Stimulated activated CD4-positive, alpha-beta T cell treated with anti-CD3 and anti-CD28 coated beads, TNF-alpha, amount 100 ng/mL, for 1 hour (primary cell): ENCODE data around the gene AGTRAP.

Experiments used
- DNase-seq, 3 donors: peaks; one replicate each; pipeline ENCODE4 v3.0.0-alpha.2; 2020; ENCODE audit warnings: low read depth in 3 of 3, low spot score in 1 of 3

The AGTRAP gene

DNA sequence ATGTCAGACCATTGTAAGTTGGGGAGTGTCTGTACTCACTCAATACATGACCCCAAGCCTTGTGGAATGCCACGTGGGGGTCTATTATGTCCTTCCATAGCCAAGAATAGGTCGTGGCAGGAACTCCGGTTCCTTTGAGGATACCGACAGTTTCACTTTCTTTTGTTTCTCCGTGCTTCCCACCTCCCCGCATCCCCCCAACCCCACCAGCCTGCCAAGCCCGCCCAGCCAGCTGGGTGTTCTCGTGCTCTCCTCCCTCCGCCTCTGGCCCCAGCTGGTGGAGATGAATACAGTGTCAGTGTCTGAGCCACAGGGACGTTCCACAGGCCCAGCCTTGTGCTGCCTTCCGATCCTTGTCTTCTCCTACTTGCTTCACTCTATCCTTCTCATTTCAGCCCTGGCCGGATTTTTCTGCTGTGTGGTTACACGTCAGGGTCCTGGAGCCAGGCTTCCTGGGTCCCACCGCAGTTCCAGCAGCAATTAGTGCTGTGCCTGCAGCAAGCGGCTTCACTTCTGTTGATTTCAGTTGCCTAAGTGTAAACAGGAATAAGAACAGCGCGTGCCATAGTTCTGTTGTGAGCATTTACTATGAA lies 4.1 kb upstream of the AGTRAP start:
- DNase-seq: no peak

DNA sequence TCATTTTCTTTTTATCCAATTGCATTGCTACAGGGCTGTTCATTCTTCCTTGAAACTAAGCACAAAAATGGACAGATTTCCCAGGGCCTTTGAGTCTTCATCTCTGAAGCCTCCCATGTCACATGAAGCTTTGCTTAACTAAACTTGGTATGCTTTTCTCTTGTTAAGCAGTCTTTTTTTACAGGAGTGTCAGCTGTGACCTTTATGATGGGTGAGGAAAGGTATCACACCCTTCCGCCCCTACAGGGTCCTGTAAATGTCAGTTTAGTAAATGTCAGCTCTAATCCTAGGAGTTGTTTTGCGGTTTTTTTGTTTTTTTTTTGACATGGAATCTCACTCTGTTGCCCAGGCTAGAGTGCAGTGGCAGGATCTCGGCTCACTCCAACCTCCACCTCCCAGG lies 2.6 kb upstream of the AGTRAP start:
- DNase-seq: no peak

GRCh38 chr1:11735531-11735853 lies 444 bp upstream of the AGTRAP start:
- no peak for DNase-seq

DNA sequence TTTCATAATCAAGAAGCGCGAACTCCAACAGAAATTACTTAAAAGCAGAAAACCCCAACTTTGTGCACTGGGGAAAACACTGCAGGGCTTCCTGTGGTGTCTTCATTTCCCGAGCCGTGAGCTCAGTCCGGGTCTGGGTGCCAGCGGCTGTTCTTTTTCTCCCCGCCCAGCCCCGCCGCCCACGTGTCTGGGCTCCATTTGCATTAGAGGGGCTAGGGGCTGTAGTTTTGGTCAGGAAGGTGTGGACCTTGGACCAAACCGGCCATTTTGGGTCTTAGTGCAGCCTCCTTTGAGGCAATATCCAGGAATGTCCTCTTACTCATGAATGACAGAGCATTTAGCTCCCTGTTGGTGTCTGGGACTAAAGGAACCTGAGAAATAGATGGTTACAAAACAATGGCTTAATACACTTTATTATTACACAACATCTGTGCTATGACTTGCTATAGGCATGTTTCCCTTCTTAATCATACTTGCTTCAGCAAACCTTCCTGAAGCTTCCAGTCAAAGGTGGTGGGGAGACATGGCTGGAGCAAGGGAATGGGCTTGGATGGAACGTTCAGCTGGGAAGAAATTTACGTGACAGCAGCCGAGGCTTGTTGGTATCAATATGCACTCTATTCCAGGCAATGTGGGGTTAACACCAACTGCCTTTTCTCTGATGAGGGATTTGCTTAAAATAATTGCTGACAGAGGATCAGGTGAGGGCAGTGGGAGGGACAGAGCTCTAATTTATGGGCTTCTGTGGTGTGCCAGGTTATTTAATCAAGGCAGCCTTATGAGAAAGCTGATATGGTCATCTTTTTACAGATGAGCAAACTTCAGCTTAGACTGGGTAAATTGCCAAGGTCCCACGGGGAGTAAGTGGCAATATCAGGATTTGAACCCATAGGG lies 1.1 kb downstream of the AGTRAP start:
- DNase-seq: peak in 1 of 3 donors; percentile 26

- DNase-seq: no peak
Measured at GRCh38 chr1:11738096-11738495, 2.2 kb downstream of the AGTRAP start.

DNA sequence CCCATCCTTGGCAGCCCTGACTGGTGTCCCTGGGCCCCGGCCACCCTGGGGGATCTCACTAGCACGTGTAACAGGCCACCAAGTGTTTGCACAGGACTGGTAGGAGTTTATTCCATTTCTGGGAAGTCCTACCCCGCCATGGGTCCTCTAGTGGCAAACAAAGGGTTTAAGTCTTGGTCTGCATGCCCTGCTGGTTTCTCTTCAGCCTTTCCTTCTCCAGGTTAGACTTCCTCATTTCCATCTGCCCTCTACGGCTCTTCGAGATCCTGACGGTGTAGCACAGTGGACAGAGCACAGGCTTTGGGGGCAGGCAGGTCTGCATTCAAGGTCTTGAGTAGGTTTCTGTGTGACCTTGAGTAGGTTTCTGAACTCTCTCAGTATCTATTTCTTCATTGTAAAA lies 2.8 kb downstream of the AGTRAP start:
- no peak for DNase-seq

DNA sequence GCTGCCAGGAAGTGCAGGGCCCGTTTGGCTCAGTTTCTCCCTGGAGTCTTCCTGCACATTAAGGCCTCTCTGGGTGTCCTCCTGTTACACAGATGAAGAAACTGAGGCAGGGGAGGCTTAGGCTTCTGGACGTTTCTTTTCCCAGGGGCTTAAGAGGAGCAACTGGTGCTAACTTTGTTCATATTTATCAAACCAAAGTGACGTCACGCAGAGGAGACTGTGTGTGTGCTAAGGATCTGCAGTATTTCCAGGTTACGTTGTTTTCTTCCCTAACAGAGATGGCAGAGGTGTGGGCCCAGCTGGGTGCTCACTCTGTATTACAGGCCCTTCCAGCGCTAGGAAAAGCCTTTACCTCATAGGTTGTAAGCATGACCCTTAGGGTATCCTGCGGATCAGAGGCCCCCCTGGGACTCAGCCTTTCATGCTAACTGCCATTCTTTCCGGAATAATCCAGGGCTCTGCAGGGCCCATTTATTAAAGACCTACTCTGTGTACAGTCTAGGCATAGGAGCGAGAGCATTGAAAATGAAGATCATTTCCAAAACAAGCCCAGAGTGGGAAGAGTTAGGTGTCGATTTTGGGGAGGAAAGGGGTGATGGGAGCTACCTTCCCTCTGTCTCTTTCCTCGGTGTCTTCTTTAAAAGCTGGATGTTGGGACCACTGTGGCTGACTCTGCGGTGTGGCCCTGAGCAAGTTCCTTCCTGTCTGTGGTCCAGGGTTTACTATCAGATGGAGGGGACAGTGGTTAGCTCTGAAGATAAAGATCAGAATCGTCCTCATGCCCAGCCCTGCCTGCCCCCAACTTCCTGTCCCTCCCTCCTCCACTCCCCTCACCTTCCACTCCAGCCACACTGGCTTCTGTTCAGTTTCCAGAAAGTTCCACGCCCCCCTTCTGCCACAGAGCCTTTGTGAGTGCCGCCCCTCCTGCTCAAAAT lies 4.6 kb downstream of the AGTRAP start:
- DNase-seq: no peak

- no peak for DNase-seq
Measured at GRCh38 chr1:11741482-11741881, 5.5 kb downstream of the AGTRAP start.

DNA sequence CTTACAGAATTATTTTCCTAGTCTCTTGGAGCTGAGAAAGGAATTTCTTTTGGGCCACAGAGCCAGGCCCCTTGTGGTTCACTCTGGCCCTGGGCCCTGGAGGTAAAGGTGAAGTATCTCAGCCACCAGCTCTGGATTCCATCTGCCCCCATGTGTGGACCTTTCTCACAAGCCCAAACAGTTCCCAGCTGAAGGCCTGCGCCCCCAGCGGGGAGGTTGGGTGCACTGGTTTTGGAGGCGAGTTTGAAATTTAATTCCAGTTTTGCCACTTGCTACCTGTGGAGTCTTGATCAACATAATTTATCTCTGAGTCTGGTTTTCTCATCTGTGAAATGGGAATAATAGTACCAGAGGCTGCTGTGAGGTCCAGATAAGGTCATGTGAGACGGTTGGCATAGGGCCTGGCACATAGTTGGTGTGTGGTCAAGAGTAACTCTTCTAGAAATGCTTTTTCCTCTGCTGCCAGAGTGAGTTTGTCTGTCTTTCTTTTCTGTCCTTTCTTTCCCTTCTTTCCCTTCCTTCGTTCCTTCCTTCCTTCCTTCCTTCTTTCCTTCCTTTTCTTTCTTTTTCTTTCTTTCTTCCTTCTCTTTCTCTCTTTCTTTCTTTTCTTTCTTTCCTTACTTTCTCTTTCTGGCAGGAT lies 6.1 kb downstream of the AGTRAP start:
- DNase-seq: no peak

GRCh38 chr1:11744287-11744686 lies 8.4 kb downstream of the AGTRAP start:
- no peak for DNase-seq

GRCh38 chr1:11746092-11746491 lies 10.2 kb downstream of the AGTRAP start:
- no peak for DNase-seq

GRCh38 chr1:11746795-11747487 lies 11.0 kb downstream of the AGTRAP start:
- DNase-seq: no peak

GRCh38 chr1:11748294-11749202 lies 12.6 kb downstream of the AGTRAP start:
- DNase-seq: no peak

GRCh38 chr1:11749203-11749689 lies 13.3 kb downstream of the AGTRAP start:
- DNase-seq: no peak

- no peak for DNase-seq
Measured at GRCh38 chr1:11749996-11750395, 14.1 kb downstream of the AGTRAP start.

- DNase-seq: no peak
Measured at GRCh38 chr1:11751087-11751486, 15.2 kb downstream of the AGTRAP start.

DNA sequence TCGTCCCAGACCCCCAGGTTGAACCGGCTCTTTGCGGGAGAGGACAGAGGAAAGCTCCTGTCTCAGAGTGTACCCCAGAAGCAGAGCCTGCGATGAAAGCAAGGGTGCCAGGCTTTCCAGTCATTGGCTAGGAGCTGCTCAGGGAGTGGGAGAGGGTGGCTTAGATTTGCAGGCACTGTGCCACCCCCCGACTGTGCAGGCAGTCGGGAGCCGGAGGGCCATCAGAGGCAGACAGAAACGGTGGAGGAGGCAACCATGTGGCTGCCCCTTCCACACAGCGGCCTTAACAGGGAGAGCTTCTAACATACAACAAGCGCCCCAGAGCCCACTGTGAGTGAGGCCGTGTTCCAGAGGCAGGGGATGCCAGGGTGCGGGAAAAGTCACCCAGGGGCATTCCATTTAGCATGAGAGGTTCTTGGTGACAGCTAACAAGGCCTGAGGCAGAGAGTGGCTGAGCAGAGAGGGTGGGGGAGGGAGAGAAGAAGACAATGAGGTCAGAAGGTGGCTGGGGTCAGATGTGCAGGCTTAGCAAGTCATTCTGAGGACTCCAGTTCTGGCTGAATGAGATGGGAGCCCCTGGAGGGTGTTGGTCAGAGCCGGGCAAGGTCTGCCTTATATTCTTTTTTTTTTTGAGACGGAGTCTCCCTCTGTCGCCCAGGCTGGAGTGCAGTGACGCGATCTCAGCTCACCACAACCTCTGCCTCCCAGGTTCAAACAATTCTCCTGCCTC lies 16.6 kb downstream of the AGTRAP start:
- no peak for DNase-seq

DNA sequence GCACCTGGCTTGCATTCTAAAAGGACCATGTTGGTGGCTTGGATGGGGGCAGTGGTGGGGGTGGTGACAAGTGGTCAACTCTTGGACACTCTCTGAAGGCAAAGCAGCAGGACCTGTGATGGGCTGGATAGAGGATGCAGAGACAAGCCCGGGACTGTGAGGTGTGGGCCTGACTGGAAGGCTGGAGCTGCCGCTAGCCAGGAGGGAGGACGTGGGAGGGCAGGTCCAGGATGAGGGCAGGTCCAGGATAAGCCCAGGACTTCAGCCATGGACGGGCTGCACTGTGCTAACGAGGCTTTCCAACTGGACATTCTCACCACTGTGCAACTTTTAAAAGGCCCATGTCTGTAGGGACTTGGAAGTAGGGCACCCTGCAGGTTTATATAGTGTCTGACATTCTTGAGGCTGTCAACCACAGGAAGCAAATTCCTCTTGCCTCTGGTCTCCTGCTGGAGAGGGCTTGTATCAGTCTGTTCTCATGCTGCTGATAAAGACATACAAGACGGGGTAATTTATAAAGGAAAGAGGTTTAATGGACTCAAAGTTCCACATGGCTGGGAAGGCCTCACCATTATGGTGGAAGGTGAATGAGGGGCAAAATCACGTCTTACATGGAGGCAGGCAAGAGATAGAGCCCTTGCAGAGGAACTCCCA lies 17.7 kb downstream of the AGTRAP start:
- DNase-seq: no peak
